Measurements from ENCODE around the gene GRID1. TPM values are rescaled to one million over a fixed set of nuclear protein-coding genes. Genes with fewer than 3 reads are reported as not detected.

Gene GRID1
- total RNA-seq, 1 experiment from 2014 or later = 0.37 TPM

DNA sequence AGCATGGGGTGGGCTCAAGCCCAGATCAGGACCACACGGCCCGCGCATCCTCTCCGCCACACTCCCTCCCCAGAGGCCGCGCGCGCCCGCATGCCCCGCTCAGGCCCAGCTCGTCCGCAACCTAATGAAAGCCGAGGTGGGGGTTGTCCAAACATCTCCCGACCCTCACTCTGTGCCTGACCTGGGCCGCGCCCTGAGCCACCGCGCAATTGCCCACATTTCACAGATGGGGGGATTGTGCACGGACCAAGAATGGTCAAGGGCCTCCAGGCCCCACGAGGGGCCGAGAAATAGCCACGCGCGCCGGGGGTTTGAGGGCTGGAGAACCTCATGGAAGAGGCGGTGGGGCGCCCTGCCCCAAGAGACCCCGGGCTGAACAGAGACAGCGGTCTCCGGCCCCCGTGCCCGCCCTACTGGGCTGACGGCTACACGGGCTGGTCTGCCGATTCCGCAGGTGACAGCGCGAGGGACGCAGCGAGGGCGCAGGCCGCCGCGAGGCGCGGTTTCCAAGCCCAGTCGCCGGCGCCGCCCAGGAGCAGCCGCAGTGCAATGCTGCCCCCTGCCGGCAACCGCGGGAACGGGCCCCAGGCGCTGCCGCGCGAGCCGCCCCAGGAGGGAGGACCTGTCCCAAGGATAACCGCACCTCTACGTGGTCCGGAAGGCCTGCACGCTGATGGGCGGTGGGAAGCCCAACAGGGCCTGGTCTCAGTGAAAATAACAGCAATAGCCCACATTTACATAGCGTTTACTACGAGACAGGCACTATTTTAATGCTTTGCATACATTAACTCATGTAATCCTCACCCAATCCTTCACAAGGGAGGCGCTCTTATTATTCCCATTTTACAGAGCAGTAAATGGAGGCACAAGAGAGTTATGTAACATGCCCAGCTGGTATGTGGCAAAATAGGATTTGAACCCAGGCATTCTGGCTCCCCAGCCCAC is 10.5 kb upstream of the GRID1 start:
- Mint-ChIP-seq H3K36me3 (no peaks in the 10 kb centered on the region), H3K9me3 (no peaks in the 10 kb centered on the region), H3K4me1 (no peaks in the 10 kb centered on the region), H3K4me3 (peak overlapping the region; percentile 40), H3K27me3 (ENCODE audit: low read depth) (peaks cover 52% of the 10 kb centered on the region), H3K27ac (no peak overlapping the region)
- ATAC-seq (peak; percentile 90), DNase-seq (ENCODE audit: low spot score) (peak; percentile 95)
- POLR2A ChIA-PET = no interaction called here
- CTCF ChIA-PET = interaction anchor here (0.6 to 1.6 kb wide), 12 partner anchors 10 to 195 kb away, joined by 3 to 9 read pairs (median 4); partner anchors contain the start of gene GRID1
- no peak for TF ChIP-seq MXD4 (CRISPR knock-in tag; IDR thresholded peaks at IDR 0.05; ENCODE audit: borderline replicate concordance)
- TF ChIP-seq, protein P1, sequence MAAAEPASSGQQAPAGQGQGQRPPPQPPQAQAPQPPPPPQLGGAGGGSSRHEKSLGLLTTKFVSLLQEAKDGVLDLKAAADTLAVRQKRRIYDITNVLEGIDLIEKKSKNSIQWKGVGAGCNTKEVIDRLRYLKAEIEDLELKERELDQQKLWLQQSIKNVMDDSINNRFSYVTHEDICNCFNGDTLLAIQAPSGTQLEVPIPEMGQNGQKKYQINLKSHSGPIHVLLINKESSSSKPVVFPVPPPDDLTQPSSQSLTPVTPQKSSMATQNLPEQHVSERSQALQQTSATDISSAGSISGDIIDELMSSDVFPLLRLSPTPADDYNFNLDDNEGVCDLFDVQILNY (CRISPR knock-in tag; IDR thresholded peaks at IDR 0.05) = peak; percentile 86
- TF ChIP-seq, protein P2, sequence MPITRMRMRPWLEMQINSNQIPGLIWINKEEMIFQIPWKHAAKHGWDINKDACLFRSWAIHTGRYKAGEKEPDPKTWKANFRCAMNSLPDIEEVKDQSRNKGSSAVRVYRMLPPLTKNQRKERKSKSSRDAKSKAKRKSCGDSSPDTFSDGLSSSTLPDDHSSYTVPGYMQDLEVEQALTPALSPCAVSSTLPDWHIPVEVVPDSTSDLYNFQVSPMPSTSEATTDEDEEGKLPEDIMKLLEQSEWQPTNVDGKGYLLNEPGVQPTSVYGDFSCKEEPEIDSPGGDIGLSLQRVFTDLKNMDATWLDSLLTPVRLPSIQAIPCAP (CRISPR knock-in tag; IDR thresholded peaks at IDR 0.05) = no peak
- peak; percentile 91 for TF ChIP-seq ZBTB21 (CRISPR knock-in tag; IDR thresholded peaks at IDR 0.05; ENCODE audit: borderline replicate concordance)
- TF ChIP-seq, protein P3, sequence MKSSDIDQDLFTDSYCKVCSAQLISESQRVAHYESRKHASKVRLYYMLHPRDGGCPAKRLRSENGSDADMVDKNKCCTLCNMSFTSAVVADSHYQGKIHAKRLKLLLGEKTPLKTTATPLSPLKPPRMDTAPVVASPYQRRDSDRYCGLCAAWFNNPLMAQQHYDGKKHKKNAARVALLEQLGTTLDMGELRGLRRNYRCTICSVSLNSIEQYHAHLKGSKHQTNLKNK (CRISPR knock-in tag; IDR thresholded peaks at IDR 0.05) = no peak
- no peak for TF ChIP-seq IRF2 (CRISPR knock-in tag; IDR thresholded peaks at IDR 0.05; ENCODE audit: borderline replicate concordance, low read depth)
- TF ChIP-seq HMGA2 (CRISPR knock-in tag; IDR thresholded peaks at IDR 0.05) = no peak
- TF ChIP-seq, protein P4, sequence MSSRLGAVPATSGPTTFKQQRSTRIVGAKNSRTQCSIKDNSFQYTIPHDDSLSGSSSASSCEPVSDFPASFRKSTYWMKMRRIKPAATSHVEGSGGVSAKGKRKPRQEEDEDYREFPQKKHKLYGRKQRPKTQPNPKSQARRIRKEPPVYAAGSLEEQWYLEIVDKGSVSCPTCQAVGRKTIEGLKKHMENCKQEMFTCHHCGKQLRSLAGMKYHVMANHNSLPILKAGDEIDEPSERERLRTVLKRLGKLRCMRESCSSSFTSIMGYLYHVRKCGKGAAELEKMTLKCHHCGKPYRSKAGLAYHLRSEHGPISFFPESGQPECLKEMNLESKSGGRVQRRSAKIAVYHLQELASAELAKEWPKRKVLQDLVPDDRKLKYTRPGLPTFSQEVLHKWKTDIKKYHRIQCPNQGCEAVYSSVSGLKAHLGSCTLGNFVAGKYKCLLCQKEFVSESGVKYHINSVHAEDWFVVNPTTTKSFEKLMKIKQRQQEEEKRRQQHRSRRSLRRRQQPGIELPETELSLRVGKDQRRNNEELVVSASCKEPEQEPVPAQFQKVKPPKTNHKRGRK (CRISPR knock-in tag; IDR thresholded peaks at IDR 0.05; ENCODE audit: borderline replicate concordance) = no peak
- no peak for TF ChIP-seq ZNF416 (CRISPR knock-in tag; IDR thresholded peaks at IDR 0.05)
- peak; percentile 88; the same call in 1 of the 2 replicates for TF ChIP-seq FOXP1 (CRISPR knock-in tag; IDR thresholded peaks at IDR 0.05; ENCODE audit: borderline replicate concordance)
- TF ChIP-seq, protein P5, sequence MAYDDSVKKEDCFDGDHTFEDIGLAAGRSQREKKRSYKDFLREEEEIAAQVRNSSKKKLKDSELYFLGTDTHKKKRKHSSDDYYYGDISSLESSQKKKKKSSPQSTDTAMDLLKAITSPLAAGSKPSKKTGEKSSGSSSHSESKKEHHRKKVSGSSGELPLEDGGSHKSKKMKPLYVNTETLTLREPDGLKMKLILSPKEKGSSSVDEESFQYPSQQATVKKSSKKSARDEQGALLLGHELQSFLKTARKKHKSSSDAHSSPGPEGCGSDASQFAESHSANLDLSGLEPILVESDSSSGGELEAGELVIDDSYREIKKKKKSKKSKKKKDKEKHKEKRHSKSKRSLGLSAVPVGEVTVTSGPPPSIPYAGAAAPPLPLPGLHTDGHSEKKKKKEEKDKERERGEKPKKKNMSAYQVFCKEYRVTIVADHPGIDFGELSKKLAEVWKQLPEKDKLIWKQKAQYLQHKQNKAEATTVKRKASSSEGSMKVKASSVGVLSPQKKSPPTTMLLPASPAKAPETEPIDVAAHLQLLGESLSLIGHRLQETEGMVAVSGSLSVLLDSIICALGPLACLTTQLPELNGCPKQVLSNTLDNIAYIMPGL (CRISPR knock-in tag; IDR thresholded peaks at IDR 0.05) = peak; percentile 94
- TF ChIP-seq, protein P6, sequence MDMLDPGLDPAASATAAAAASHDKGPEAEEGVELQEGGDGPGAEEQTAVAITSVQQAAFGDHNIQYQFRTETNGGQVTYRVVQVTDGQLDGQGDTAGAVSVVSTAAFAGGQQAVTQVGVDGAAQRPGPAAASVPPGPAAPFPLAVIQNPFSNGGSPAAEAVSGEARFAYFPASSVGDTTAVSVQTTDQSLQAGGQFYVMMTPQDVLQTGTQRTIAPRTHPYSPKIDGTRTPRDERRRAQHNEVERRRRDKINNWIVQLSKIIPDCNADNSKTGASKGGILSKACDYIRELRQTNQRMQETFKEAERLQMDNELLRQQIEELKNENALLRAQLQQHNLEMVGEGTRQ (CRISPR knock-in tag; IDR thresholded peaks at IDR 0.05) = peak; percentile 50
- no peak for TF ChIP-seq MYBL2 (CRISPR knock-in tag; IDR thresholded peaks at IDR 0.05)
- no peak for TF ChIP-seq JUN (CRISPR knock-in tag; IDR thresholded peaks at IDR 0.05)
- no peak for TF ChIP-seq CREM (CRISPR knock-in tag; IDR thresholded peaks at IDR 0.05)
- TF ChIP-seq, protein P7, sequence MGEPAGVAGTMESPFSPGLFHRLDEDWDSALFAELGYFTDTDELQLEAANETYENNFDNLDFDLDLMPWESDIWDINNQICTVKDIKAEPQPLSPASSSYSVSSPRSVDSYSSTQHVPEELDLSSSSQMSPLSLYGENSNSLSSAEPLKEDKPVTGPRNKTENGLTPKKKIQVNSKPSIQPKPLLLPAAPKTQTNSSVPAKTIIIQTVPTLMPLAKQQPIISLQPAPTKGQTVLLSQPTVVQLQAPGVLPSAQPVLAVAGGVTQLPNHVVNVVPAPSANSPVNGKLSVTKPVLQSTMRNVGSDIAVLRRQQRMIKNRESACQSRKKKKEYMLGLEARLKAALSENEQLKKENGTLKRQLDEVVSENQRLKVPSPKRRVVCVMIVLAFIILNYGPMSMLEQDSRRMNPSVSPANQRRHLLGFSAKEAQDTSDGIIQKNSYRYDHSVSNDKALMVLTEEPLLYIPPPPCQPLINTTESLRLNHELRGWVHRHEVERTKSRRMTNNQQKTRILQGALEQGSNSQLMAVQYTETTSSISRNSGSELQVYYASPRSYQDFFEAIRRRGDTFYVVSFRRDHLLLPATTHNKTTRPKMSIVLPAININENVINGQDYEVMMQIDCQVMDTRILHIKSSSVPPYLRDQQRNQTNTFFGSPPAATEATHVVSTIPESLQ (CRISPR knock-in tag; IDR thresholded peaks at IDR 0.05) = no peak
- TF ChIP-seq RELA (CRISPR knock-in tag; IDR thresholded peaks at IDR 0.05; ENCODE audit: borderline replicate concordance) = no peak; the same call in 1 of the 2 replicates
- no peak for TF ChIP-seq NFYB (CRISPR knock-in tag; conservative IDR thresholded peaks at IDR 0.05; ENCODE audit: low read depth)
- TF ChIP-seq PRRX2 (CRISPR knock-in tag; IDR thresholded peaks at IDR 0.05) = no peak
- peak; percentile 91; the same call in 1 of the 2 replicates for TF ChIP-seq TP53 (CRISPR knock-in tag; IDR thresholded peaks at IDR 0.05)
- TF ChIP-seq, protein P8, sequence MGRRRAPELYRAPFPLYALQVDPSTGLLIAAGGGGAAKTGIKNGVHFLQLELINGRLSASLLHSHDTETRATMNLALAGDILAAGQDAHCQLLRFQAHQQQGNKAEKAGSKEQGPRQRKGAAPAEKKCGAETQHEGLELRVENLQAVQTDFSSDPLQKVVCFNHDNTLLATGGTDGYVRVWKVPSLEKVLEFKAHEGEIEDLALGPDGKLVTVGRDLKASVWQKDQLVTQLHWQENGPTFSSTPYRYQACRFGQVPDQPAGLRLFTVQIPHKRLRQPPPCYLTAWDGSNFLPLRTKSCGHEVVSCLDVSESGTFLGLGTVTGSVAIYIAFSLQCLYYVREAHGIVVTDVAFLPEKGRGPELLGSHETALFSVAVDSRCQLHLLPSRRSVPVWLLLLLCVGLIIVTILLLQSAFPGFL (CRISPR knock-in tag; IDR thresholded peaks at IDR 0.05; ENCODE audit: borderline replicate concordance) = no peak
- TF ChIP-seq, protein P9, sequence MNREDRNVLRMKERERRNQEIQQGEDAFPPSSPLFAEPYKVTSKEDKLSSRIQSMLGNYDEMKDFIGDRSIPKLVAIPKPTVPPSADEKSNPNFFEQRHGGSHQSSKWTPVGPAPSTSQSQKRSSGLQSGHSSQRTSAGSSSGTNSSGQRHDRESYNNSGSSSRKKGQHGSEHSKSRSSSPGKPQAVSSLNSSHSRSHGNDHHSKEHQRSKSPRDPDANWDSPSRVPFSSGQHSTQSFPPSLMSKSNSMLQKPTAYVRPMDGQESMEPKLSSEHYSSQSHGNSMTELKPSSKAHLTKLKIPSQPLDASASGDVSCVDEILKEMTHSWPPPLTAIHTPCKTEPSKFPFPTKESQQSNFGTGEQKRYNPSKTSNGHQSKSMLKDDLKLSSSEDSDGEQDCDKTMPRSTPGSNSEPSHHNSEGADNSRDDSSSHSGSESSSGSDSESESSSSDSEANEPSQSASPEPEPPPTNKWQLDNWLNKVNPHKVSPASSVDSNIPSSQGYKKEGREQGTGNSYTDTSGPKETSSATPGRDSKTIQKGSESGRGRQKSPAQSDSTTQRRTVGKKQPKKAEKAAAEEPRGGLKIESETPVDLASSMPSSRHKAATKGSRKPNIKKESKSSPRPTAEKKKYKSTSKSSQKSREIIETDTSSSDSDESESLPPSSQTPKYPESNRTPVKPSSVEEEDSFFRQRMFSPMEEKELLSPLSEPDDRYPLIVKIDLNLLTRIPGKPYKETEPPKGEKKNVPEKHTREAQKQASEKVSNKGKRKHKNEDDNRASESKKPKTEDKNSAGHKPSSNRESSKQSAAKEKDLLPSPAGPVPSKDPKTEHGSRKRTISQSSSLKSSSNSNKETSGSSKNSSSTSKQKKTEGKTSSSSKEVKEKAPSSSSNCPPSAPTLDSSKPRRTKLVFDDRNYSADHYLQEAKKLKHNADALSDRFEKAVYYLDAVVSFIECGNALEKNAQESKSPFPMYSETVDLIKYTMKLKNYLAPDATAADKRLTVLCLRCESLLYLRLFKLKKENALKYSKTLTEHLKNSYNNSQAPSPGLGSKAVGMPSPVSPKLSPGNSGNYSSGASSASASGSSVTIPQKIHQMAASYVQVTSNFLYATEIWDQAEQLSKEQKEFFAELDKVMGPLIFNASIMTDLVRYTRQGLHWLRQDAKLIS (CRISPR knock-in tag; IDR thresholded peaks at IDR 0.05; ENCODE audit: borderline replicate concordance) = peak; percentile 76; the same call in 1 of the 2 replicates

Data from WTC11 (cell line).